ENCODE results near the gene GIPR. TPM values are rescaled to one million over a fixed set of nuclear protein-coding genes. Genes with fewer than 3 reads are reported as not detected.

GIPR gene
- polyA plus RNA-seq, 1 of the 3 experiments (the other 2 are of a cell fraction): 1.4 TPM

DNA sequence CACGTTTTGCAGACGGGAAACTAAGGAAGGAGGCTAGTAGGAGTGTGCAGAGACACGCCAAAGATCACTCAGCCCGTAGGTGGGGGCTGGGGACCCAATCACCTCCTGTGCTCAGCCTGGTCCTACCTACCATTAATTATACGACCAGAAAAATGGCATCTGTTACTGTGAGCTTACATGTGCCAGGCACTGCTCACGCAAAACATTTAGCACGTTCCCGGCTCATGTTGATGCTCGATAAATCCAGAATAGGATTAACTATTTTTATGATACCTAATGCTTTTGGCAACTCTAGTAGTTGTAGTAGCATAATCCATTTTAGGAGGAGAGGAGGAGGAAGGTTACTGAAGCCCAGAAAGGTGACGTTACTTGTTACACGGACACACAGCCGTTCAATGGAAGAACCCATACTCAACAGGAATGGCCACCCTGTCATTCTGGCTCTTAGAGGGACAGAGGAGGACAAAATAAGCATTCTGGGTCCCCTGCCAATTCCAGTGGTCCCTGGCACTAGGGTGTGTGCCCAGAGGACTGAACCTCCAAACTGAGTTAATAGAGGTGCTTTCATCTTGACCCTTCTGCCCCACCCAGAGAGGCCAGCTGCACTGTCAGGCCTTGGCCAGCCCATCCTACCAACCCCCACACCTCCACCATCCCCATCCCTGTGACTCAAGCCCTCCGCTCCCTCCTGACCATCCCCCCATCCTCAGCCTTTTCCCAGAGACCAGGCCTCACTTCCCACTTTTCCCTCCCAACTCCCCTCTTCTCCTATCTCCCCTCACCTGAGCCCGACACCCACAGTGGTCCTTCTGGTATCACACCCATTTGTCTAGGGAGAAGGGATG is 23.9 kb upstream of the GIPR start (continued):
- TF ChIP-seq, protein P1, sequence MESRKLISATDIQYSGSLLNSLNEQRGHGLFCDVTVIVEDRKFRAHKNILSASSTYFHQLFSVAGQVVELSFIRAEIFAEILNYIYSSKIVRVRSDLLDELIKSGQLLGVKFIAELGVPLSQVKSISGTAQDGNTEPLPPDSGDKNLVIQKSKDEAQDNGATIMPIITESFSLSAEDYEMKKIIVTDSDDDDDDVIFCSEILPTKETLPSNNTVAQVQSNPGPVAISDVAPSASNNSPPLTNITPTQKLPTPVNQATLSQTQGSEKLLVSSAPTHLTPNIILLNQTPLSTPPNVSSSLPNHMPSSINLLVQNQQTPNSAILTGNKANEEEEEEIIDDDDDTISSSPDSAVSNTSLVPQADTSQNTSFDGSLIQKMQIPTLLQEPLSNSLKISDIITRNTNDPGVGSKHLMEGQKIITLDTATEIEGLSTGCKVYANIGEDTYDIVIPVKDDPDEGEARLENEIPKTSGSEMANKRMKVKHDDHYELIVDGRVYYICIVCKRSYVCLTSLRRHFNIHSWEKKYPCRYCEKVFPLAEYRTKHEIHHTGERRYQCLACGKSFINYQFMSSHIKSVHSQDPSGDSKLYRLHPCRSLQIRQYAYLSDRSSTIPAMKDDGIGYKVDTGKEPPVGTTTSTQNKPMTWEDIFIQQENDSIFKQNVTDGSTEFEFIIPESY (IDR thresholded peaks at IDR 0.05; ENCODE audit: borderline replicate concordance, low read depth): no peak
- no peak for TF ChIP-seq YY1 (IDR thresholded peaks at IDR 0.05; ENCODE audit: low read depth)

DNA sequence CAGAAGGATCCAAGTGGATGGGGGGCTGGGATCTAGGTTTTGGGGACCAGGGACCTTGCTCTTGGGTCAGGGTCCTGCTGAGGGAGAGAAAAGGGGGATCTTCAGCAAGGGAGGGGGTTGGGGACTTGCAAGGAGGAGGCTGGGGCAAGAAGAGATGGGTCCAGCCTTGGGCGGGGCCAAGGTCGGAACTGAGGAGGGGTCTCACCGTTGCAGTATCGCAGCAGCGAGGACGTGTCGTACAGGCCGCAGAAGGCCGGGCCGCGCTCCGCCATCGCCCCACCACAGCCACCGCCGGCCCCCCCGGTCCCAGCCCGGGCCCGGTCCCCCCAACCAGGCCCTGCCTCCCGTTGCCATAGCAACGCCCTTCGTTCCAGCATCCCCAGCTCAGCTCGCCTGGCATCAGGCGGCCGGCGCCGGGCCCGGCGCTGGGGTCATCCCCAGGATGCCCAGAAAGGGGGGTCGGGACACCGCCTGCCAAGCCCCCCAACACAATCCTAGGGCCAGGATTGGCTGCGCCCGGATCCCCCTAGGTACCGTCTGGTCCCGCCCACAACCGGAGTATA is 22.9 kb upstream of the GIPR start:
- WGBS (ENCODE audit: low lambda C conversion rate): 16% methylated on average over 13 of the region's 35 CpGs
- no peaks in the 10 kb centered on the region for H4K20me1 ChIP-seq (ENCODE audit: insufficient read depth)
- H3F3A ChIP-seq (replicated peaks; ENCODE audit: insufficient read depth): peaks cover 12% of the 10 kb centered on the region
- peak overlapping the region; percentile 26 for H3K9ac ChIP-seq
- H3K36me3 ChIP-seq (replicated peaks in 1 of 2; ENCODE audit: control insufficient read depth in 1 of 2, insufficient read depth in 2 of 2, low read length in 1 of 2): no peaks in the 10 kb centered on the region
- DNase-seq: no peak
- no peaks in the 10 kb centered on the region for H3K9me3 ChIP-seq
- H3K4me1 ChIP-seq (ENCODE audit: control insufficient read depth in 1 of 2, insufficient read depth in 2 of 2, low read depth in 1 of 2, low read length in 1 of 2): peaks cover 6 to 17% of the 10 kb centered on the region in 2 experiments; a peak in 1 of 4 replicates
- peak overlapping the region; percentile 61 to 81 for H3K4me3 ChIP-seq (ENCODE audit: low read depth in 2 of 2, low read length in 1 of 2)
- ChIA-PET POLR2A (interaction anchor here (0.5 to 1.4 kb wide), 3 partner anchors 13 to 126 kb away, joined by 3 to 6 read pairs (median 3); partner anchors contain the start of gene QPCTL), CTCF (interaction anchor here (0.9 to 5.4 kb wide), 8 partner anchors 13 to 206 kb away, joined by 3 to 53 read pairs (median 7); partner anchors contain the start of gene QPCTL)
- no peaks in the 10 kb centered on the region for H3K79me2 ChIP-seq (ENCODE audit: insufficient read depth)
- peak overlapping the region in 1 of 2 experiments; percentile 85; a peak in 3 of 4 replicates for H3K27ac ChIP-seq (ENCODE audit: low read depth in 2 of 2, low read length in 1 of 2)
- no peaks in the 10 kb centered on the region for H3K9me2 ChIP-seq
- H2AFZ ChIP-seq (ENCODE audit: low read depth): peak overlapping the region; percentile 82
- H3K4me2 ChIP-seq: peak overlapping the region; percentile 86
- H3K27me3 ChIP-seq (ENCODE audit: insufficient read depth): no peaks in the 10 kb centered on the region
- TF ChIP-seq MXI1 (IDR thresholded peaks at IDR 0.05; ENCODE audit: low read depth, low read length) (no peak), TAF1 (IDR thresholded peaks at IDR 0.05; ENCODE audit: borderline replicate concordance, low read depth, low read length) (no peak), YY1 (IDR thresholded peaks at IDR 0.05; ENCODE audit: low read depth) (no peak), TCF12 (IDR thresholded peaks at IDR 0.05) (no peak), RFX5 (IDR thresholded peaks at IDR 0.05; ENCODE audit: low read length) (no peak), JUND (IDR thresholded peaks at IDR 0.05) (no peak), NRF1 (IDR thresholded peaks at IDR 0.05; ENCODE audit: low read depth, low read length) (no peak), MEF2A (IDR thresholded peaks at IDR 0.05; ENCODE audit: borderline replicate concordance, low read depth) (no peak), FOXJ3 (CRISPR knock-in tag; IDR thresholded peaks at IDR 0.05) (no peak), FOSL2 (IDR thresholded peaks at IDR 0.05; ENCODE audit: borderline replicate concordance, low read depth) (no peak), TEAD4 (IDR thresholded peaks at IDR 0.05; ENCODE audit: borderline replicate concordance, insufficient read depth) (no peak)
- TF ChIP-seq, protein P2, sequence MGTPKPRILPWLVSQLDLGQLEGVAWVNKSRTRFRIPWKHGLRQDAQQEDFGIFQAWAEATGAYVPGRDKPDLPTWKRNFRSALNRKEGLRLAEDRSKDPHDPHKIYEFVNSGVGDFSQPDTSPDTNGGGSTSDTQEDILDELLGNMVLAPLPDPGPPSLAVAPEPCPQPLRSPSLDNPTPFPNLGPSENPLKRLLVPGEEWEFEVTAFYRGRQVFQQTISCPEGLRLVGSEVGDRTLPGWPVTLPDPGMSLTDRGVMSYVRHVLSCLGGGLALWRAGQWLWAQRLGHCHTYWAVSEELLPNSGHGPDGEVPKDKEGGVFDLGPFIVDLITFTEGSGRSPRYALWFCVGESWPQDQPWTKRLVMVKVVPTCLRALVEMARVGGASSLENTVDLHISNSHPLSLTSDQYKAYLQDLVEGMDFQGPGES (IDR thresholded peaks at IDR 0.05; ENCODE audit: low read depth, low read length): no peak
- TF ChIP-seq, protein P3, sequence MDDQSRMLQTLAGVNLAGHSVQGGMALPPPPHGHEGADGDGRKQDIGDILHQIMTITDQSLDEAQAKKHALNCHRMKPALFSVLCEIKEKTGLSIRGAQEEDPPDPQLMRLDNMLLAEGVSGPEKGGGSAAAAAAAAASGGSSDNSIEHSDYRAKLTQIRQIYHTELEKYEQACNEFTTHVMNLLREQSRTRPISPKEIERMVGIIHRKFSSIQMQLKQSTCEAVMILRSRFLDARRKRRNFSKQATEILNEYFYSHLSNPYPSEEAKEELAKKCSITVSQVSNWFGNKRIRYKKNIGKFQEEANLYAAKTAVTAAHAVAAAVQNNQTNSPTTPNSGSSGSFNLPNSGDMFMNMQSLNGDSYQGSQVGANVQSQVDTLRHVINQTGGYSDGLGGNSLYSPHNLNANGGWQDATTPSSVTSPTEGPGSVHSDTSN (IDR thresholded peaks at IDR 0.05): no peak
- TF ChIP-seq, protein P4, sequence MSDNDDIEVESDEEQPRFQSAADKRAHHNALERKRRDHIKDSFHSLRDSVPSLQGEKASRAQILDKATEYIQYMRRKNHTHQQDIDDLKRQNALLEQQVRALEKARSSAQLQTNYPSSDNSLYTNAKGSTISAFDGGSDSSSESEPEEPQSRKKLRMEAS (IDR thresholded peaks at IDR 0.05; ENCODE audit: low read depth): no peak
- TF ChIP-seq, protein P1 (IDR thresholded peaks at IDR 0.05; ENCODE audit: borderline replicate concordance, low read depth): no peak
- TF ChIP-seq, protein P5, sequence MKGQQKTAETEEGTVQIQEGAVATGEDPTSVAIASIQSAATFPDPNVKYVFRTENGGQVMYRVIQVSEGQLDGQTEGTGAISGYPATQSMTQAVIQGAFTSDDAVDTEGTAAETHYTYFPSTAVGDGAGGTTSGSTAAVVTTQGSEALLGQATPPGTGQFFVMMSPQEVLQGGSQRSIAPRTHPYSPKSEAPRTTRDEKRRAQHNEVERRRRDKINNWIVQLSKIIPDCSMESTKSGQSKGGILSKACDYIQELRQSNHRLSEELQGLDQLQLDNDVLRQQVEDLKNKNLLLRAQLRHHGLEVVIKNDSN (IDR thresholded peaks at IDR 0.05; ENCODE audit: borderline replicate concordance, low read depth): no peak
- TF ChIP-seq, protein P6, sequence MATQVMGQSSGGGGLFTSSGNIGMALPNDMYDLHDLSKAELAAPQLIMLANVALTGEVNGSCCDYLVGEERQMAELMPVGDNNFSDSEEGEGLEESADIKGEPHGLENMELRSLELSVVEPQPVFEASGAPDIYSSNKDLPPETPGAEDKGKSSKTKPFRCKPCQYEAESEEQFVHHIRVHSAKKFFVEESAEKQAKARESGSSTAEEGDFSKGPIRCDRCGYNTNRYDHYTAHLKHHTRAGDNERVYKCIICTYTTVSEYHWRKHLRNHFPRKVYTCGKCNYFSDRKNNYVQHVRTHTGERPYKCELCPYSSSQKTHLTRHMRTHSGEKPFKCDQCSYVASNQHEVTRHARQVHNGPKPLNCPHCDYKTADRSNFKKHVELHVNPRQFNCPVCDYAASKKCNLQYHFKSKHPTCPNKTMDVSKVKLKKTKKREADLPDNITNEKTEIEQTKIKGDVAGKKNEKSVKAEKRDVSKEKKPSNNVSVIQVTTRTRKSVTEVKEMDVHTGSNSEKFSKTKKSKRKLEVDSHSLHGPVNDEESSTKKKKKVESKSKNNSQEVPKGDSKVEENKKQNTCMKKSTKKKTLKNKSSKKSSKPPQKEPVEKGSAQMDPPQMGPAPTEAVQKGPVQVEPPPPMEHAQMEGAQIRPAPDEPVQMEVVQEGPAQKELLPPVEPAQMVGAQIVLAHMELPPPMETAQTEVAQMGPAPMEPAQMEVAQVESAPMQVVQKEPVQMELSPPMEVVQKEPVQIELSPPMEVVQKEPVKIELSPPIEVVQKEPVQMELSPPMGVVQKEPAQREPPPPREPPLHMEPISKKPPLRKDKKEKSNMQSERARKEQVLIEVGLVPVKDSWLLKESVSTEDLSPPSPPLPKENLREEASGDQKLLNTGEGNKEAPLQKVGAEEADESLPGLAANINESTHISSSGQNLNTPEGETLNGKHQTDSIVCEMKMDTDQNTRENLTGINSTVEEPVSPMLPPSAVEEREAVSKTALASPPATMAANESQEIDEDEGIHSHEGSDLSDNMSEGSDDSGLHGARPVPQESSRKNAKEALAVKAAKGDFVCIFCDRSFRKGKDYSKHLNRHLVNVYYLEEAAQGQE (IDR thresholded peaks at IDR 0.05; ENCODE audit: low read depth, low read length): no peak
